Measurements from ENCODE around the gene IL17RA. TPM values are rescaled to one million over a fixed set of nuclear protein-coding genes. Genes with fewer than 3 reads are reported as not detected.

The IL17RA gene
- total and polyA plus RNA-seq, 2 donors (not counting 3 experiments of a cell fraction or from before 2014, with no cell fraction given): 13.0 to 19.3 TPM

- BruUV-seq (replicated peaks): no TSS peak
- Histone ChIP-seq H3K4me3 (replicated peaks in 1 of 3; ENCODE audit: insufficient read depth in 1 of 3, low read depth in 1 of 3, low read length in 3 of 3) (no peak overlapping the region), H3K27ac (ENCODE audit: insufficient read depth, low read depth, low read length) (no peak overlapping the region), H3K27me3 (ENCODE audit: control insufficient read depth in 2 of 2, insufficient read depth in 2 of 2, low read length in 2 of 2) (no peaks in the 10 kb centered on the region), H3K9ac (replicated peaks; ENCODE audit: extremely low read depth, insufficient read depth, low read length) (no peak overlapping the region), H3K9me1 (replicated peaks; ENCODE audit: control insufficient read depth, extremely low read depth, insufficient read depth, low read length) (no peaks in the 10 kb centered on the region), H2AFZ (ENCODE audit: low read depth, low read length) (no peak overlapping the region), H3K4me1 (ENCODE audit: control insufficient read depth, extremely low read depth, insufficient read depth, low read length) (no peaks in the 10 kb centered on the region), H4K20me1 (replicated peaks; ENCODE audit: control insufficient read depth, extremely low read depth, insufficient read depth, low read length) (no peaks in the 10 kb centered on the region), H3K79me2 (ENCODE audit: control insufficient read depth, insufficient read depth, low read length) (no peaks in the 10 kb centered on the region), H3K9me3 (replicated peaks; ENCODE audit: control insufficient read depth, insufficient read depth, low read length) (no peaks in the 10 kb centered on the region), H3K4me2 (ENCODE audit: insufficient read depth, low read length) (no peak overlapping the region), H3K36me3 (ENCODE audit: control insufficient read depth in 2 of 2, extremely low read depth in 1 of 2, insufficient read depth in 2 of 2, low read length in 2 of 2) (peaks cover 5 to 32% of the 10 kb centered on the region in 2 experiments)
- POLR2A ChIA-PET: no interaction called here
- DNase-seq (ENCODE audit: low read depth, low spot score) (no peak), FAIRE-seq (no peak)
- CTCF ChIA-PET: no interaction called here
- TF ChIP-seq MAX (IDR thresholded peaks at IDR 0.05; ENCODE audit: insufficient read depth, insufficient read length): no peak
- TF ChIP-seq POLR2AphosphoS5 (IDR thresholded peaks at IDR 0.05; ENCODE audit: insufficient read depth, low read depth, low read length): no peak
- TF ChIP-seq CTCF (IDR thresholded peaks at IDR 0.05; ENCODE audit: extremely low read depth in 1 of 2, insufficient read depth in 1 of 2, low read depth in 1 of 2, low read length in 2 of 2): no peak
- no peak for TF ChIP-seq JUN (IDR thresholded peaks at IDR 0.05; ENCODE audit: borderline replicate concordance, insufficient read depth, insufficient read length, low read depth)
- TF ChIP-seq GATA2 (IDR thresholded peaks at IDR 0.05; ENCODE audit: insufficient read depth, insufficient read length, low read depth, low read length): no peak
- TF ChIP-seq MYC (IDR thresholded peaks at IDR 0.05; ENCODE audit: low read depth, low read length): no peak
- no peak for TF ChIP-seq EZH2 (IDR thresholded peaks at IDR 0.05; ENCODE audit: borderline replicate concordance, low read depth, low read length, severe bottlenecking)
- TF ChIP-seq POLR2A (IDR thresholded peaks at IDR 0.05; ENCODE audit: low read depth, low read length): no peak
- TF ChIP-seq FOS (IDR thresholded peaks at IDR 0.05; ENCODE audit: borderline replicate concordance, insufficient read depth, low read length): no peak
- dilution Hi-C loops (cut with MboI; ENCODE audit: extremely low pct_ligation_motif_present, low sequenced_read_pairs): no loop called here
- intact Hi-C loops (cut with micrococcal nuclease): no loop called here
These were observed 17.5 kb downstream of the IL17RA start for GRCh38 chr22:17102297-17102667.
